NOMO-1 treated with dmso at 0.1 percent for 144 hours (cell line): ENCODE results near the gene WDR62.

Experiments
- DNase-seq: peaks from one replicate; lab custom pipeline; 2025; ENCODE audit not compliant: unreplicated experiment; lab: John Stamatoyannopoulos, UW

WDR62 gene

GRCh38 chr19:36054733-36055686 is at the start of gene WDR62:
Gene WDR62 (plus strand): TSS chr19:36054897. CDS start chr19:36054972, 75 bp downstream.
- peak; percentile 93 for DNase-seq

DNA sequence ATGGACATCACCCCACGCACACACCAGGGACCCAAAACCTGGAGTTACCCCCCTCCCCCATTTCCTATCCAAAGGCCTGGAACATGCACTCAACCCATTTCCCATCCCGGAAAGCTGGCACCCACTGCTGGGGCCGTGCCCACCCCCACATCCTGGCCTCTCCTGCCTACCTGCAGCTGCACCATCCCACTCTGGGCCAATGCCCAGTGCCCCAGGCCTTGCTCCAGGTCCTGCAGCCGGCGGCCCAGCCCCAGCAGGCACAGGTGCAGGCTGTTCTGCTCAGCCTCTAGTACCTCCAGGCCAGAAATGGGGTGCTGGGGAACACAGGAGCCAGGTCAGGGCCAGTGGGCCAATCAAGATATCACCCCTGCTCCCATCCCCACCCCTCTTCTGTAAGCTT is 47.7 kb upstream of the WDR62 start:
- DNase-seq, result no peak

DNA sequence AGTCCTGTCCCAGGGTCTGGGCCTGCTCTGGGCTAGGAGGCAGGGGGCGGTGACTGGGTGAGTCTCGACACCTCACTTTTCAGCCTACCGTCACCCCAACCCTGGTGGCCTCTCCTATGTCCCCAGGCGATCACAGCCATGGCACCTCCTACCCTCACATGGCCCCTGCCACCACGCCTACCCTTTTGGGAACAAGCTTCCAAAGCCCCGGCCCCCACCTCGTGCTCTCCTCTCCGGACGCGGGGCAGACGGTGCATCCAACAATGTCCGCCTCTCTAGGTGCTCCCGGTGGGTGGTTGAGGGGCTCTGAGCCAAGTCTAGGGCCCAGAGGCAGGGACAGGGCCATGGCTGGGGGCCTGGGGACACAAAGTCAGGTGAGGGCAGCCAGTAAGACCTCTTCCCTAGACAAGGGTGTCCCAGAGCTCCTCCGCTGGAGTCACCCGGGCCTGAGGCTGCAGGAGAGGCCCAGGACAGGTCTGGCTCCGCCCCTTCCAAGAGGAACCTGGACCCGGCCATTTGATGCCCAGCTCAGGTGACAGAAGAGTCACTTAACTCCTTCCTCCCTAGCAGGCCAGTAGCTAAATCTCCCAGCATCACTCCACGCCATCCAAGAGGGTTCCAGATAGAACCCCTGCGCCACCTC is 46.2 kb upstream of the WDR62 start, which contains the start of gene SYNE4:
TSS of gene SYNE4 (minus strand) at position 478 of the 643 bp plus-strand sequence. CDS start at position 346, 132 bp downstream.
- no peak for DNase-seq

GRCh38 chr19:36009220-36009619 is 45.5 kb upstream of the WDR62 start:
- DNase-seq, result no peak

- no peak for DNase-seq
These were observed 44.9 kb upstream of the WDR62 start for GRCh38 chr19:36009633-36010379.

GRCh38 chr19:36010402-36010801 is 44.3 kb upstream of the WDR62 start:
- DNase-seq, result no peak

GRCh38 chr19:36013280-36014011 is 41.3 kb upstream of the WDR62 start:
- no peak for DNase-seq

- peak; percentile 99 for DNase-seq
These were observed 40.4 kb upstream of the WDR62 start, which contains the start of gene ALKBH6 for GRCh38 chr19:36014012-36014924. Gene ALKBH6 (minus strand): TSS chr19:36014213. CDS start chr19:36013397, 816 bp downstream.

- no peak for DNase-seq
These were observed 35.5 kb upstream of the WDR62 start for GRCh38 chr19:36019061-36019670.

- no peak for DNase-seq
These were observed 31.3 kb upstream of the WDR62 start for GRCh38 chr19:36023432-36023831.

DNA sequence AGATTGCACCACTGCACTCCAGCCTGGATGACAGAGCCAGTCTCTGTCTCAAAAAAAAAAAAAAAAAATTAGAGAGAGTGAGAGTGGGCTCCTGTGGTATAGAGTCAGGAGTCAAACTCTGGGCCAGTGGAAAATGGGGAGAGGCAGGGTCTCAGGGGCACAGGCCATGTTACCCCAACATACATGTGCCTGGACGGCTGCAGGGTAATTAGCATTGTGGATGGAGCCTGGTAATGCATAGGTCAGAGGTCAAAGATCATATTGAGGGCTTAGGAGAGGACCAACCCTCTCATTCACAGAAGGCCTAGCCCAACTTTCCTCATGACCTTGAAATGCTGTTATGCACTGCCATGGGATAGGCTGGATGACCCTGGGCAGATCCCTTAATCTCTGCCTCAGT is 29.2 kb upstream of the WDR62 start:
- no peak for DNase-seq

DNA sequence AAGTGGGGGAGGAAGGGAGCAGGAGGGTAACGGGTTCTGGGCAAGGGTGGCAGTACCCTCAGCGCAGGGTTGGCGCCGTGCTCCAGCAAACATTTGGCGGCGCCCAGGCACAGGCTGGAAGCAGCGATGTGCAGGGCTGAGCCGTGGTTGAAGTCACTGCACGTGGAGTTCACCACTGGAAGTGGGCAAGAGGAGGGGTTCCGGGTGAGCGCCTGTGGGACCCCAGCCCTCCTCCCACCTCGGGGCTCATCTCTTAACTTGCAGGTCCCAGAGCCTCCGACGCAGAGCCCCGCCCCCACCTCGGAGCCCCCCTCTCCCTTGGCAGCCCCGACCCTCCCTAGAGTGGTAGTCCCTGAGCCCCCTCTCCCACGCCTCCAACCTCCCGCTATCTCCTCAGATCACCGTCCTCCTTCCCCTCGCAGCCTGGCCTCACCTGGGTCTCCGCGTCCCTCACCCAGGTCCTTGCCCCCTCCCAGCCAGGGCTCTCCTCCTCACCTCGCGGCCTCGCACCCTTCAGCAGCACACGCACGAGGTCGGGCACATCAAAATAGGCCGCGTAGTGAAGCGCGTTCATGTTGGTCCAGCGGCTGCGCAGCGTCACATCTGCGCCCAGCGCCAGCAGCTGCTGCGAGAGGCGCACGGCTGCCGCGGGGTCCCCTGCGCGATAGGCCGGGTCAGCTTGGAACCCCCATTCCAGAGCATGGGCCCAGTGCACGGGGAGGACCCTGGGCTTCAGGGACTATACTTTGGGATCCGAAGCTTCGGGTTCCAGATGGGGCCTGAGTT is 28.4 kb upstream of the WDR62 start:
- no peak for DNase-seq

DNA sequence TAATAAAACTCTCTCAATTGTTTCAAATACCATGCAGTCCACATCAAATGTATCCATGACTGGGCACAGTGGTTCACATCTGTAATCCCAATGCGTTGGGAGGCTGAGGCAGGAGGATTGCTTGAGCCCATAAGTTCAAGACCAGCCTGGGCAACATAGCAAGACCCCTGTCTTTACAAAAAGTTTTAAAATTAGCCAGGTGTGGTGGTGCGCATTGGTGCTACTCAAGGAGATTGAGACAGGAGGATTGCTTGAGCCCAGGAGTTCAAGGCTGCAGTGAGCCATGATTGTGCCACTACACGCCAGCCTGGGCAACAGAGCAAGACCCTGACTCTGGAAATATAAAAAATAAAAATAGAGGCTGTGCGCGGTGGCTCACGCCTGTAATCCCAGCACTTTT is 27.0 kb upstream of the WDR62 start:
- DNase-seq, result no peak

- DNase-seq, result no peak
These were observed 26.2 kb upstream of the WDR62 start for GRCh38 chr19:36028313-36029041.

DNA sequence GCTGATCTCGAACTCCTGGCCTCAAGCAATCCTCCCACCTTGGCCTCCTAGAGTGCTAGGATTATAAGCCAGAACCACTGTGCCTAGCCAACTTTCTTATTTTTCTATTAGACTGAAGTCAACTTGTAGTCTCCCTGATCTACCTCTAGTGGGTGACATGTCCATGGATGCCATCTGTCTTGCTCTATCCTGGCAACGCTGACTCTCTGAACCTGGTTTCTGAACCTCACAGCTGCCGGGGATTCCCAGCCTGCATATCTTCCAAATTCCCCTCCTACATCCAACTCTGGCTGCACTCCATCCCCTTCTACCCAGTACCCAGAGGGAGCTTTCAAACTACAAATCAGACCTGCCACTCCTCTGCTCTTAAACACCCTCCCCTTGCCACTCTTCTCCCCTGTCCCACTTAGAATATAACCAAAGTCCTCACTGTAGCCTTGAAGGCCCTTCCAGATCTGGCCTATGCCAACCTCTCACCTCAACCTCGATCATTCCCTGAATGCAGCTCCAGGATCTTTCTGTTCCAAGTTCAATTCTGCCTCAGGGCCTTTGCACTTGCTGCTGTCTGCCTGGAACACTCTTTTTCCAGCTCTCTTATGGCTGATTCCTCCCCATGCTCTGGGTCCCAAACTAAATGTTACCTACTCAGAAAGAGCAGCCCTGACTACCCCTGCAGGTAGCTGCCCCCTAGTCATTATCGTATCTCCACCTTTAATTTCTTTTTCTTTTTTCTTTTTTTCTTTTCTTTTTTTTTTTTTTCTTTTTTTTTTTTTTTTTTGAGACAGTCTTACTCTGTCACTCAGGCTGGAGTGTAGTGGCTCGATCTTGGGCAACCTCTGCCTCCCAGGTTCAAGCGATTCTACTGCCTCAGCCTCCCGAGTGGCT is 24.2 kb upstream of the WDR62 start:
- DNase-seq, result no peak

- DNase-seq, result no peak
These were observed 23.4 kb upstream of the WDR62 start for GRCh38 chr19:36031308-36031707.
